ENCODE measurements around the gene KCTD16.

- TF ChIP-seq CTCF (IDR thresholded peaks at IDR 0.05) (no peak), POLR2A (IDR thresholded peaks at IDR 0.05) (no peak)
Measured at GRCh38 chr5:144276034-144276822, 105.6 kb downstream of the KCTD16 start.

Measured in body of pancreas (tissue), 4 donors.